Fibroblast of skin of abdomen (primary cell): Measurements from ENCODE around the gene HEYL.
"Not testable (repeated sequence)": the region's sequence is repeated elsewhere in the genome, so short reads cannot be mapped to it uniquely, and the experiment has no call there.

Experiments
- DNase-seq: peaks from one replicate; pipeline ENCODE4 v3.0.0-alpha.2; 2013

Gene HEYL

GRCh38 chr1:39601667-39602255 lies 37.7 kb downstream of the HEYL start:
- not testable (repeated sequence) for DNase-seq

DNA sequence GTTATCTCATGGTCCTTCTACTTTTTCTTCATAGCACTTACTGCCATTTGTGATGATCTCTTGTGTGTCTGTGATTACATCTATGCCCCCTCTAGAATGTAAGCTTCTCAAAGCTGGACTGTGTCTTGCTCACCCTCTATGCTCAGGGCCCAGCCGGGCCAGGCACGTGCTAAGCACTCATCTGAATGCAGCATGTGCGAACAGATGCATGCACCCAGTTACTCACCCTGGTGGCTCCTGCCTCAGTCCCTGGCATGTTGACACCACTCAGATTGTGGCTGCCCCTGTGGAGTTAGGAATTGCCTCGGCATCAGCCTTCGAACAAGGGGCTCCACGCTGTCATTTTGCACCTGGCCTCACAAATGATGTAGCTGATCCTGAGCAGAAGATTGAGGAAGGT lies 43.3 kb downstream of the HEYL start:
- DNase-seq = no peak

GRCh38 chr1:39593386-39593785 lies 46.1 kb downstream of the HEYL start:
- DNase-seq = no peak

DNA sequence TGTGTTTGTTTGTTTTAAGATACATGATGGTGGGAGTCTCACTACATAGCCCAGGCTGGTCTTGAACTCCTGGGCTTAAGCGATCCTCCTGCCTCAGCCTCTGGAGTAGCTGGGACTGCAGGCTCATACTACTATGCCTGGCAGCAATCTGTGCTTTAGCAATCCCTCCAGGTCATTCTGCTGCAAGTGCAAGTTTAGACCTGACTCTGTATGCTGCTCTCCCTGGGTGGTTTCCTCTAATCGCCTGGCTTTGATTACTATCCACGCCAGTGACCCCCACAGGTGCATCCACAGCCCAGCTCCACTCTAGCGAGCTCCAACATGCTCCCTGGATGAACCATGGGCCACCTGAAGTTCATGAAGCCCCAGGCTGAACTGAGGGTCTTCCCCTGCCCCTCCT lies 47.4 kb downstream of the HEYL start:
- DNase-seq = no peak

DNA sequence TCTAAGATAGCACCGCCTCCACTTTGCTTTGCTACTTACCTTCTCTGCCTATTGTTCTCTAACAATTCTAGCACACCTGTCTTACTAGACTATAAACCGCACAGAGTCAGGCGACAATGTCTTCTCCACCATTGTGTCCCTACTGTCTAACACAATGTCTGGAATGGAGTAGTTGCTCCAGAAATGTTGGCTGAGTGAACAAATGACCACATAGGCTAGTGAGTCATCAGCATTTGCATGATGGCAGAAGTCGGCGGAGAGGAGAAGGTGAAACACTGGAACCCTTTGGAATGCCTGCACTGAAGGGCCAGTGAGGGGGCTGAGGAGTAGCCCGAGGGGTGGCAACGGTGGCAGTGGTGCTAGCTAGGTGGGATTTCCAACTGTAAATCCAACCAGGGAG lies 48.9 kb downstream of the HEYL start:
- DNase-seq = no peak

DNA sequence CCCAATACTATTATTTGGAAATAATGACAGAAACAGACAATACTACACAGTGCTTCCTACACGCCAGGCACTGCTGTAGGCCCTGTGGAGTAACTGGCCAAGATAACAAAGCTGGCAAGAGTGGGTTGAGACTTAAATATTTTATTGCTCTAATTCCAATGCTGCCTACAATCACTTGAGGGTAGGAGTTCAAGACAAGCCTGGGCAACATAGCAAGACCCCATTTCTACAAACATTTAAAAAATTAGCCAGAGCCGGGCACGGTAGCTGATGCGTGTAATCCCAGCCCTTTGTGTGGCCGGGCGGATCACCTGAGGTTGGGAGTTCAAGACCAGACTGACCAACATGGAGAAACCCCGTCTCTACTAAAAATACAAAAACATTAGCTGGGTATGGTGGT lies 53.5 kb downstream of the HEYL start:
- no peak for DNase-seq

GRCh38 chr1:39576016-39576657 lies 63.3 kb downstream of the HEYL start:
- no peak for DNase-seq

DNA sequence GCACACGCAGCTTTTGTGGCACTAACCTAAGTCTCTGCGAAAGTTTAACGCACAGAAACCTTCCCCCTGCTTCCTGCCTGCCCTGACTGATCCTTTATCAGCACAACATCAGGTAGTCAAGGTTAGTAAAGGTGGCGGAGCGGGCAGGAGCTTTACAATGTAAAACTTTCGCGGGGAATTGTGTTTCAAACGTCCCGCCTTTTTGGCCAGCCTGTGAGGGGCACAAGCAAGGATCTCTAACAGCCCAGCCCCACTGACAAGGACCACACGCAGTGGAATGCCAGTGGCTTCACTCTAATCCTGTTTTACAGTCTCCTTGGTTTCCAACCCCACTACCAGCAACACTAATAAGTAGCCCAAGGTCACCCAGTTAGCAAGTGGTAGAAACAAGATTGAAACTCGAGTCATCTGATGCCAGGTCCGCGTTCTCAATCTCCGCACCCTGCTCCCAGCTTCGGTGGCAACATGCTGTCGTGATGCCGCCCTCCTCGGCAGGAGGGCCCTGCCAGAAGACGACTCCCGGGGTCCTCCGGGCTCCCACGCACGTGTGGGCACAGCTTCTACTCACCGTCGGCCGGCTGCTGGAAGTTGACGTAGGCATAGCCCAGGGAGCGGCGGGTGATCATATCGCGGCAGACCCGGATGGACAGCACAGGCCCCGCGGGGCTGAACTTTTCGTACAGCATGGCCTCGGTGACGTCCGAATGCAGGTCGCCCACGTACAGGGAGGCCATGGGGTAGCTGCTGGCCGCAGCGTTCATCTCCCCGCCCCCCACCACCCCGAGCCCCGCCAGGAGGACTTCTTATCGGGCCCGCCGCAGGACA lies 64.0 kb downstream of the HEYL start:
- DNase-seq = peak; percentile 36

DNA sequence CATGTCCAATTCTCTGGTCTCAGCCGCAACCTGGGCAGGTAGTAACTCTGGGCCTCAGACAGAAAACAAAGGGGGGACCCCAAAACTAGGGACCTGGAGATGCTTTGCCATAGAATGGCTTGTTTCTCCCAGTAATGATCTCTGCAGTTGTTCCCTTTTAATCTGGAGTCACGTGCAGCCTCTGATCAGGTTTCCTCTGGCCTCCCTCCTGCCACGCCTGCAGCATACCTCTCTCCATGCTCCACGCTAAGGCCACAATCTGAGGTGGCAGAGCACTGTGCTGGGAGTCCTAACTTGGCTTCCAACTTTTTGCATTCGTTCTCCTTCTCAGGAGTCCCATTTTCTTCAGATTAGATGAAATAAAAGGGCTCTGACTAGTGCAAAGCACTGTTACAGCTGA lies 64.8 kb downstream of the HEYL start:
- DNase-seq = no peak
